ENCODE results near the gene POLDIP3. TPM values are rescaled to one million over a fixed set of nuclear protein-coding genes. Genes with fewer than 3 reads are reported as not detected.

Gene POLDIP3
- total RNA-seq, 2 donors from 2014 or later, result 81.9 to 102 TPM

DNA sequence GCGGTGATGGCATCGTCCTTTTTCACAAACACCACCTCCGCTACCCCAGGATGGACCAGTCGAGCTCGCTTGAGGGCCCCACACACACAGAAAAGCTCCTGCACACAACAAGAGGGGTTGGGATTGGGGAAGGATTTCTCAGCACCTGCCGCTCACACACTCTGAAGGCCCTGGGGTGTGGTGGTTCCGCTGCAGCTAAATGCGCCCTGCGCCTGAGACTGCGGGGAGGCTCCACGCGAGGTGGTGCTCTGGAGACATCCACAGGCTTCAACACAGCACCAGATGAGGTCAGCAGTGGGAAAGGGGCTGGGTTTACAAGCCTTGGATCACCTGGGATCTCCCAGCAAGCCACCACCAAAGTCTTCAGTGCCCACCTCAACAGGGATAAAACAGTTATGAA is 22.7 kb downstream of the POLDIP3 start:
- no peak for DNase-seq
- Histone ChIP-seq H3K4me3 (ENCODE audit: low read length) (no peak overlapping the region), H3K27ac (ENCODE audit: low read depth, low read length) (no peak overlapping the region), H3K9ac (ENCODE audit: extremely low read depth, low read length, poor library complexity, severe bottlenecking) (no peak overlapping the region), H3K4me1 (ENCODE audit: control insufficient read depth, insufficient read depth, low read length) (no peaks in the 10 kb centered on the region), H3K27me3 (ENCODE audit: control insufficient read depth, insufficient read depth, low read length, poor library complexity, severe bottlenecking) (no peaks in the 10 kb centered on the region), H3K9me3 (ENCODE audit: control insufficient read depth, low read length) (no peaks in the 10 kb centered on the region), H3K36me3 (ENCODE audit: control insufficient read depth, insufficient read depth, low read length) (peaks cover 91% of the 10 kb centered on the region)
- no peaks in the 10 kb centered on the region for H3K4me1 Mint-ChIP-seq
- peaks cover 85% of the 10 kb centered on the region for H3K36me3 Mint-ChIP-seq (ENCODE audit: low read depth)
- TF ChIP-seq, protein P1, sequence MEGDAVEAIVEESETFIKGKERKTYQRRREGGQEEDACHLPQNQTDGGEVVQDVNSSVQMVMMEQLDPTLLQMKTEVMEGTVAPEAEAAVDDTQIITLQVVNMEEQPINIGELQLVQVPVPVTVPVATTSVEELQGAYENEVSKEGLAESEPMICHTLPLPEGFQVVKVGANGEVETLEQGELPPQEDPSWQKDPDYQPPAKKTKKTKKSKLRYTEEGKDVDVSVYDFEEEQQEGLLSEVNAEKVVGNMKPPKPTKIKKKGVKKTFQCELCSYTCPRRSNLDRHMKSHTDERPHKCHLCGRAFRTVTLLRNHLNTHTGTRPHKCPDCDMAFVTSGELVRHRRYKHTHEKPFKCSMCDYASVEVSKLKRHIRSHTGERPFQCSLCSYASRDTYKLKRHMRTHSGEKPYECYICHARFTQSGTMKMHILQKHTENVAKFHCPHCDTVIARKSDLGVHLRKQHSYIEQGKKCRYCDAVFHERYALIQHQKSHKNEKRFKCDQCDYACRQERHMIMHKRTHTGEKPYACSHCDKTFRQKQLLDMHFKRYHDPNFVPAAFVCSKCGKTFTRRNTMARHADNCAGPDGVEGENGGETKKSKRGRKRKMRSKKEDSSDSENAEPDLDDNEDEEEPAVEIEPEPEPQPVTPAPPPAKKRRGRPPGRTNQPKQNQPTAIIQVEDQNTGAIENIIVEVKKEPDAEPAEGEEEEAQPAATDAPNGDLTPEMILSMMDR (conservative IDR thresholded peaks at IDR 0.05), result no peak
- H3K27ac Mint-ChIP-seq, result peak overlapping the region; percentile 35
- H3K4me3 Mint-ChIP-seq, result no peak overlapping the region
- no peaks in the 10 kb centered on the region for H3K9me3 Mint-ChIP-seq
- no peaks in the 10 kb centered on the region for H3K27me3 Mint-ChIP-seq (ENCODE audit: insufficient read depth)
- 95% methylated on average over 4 to 12 of the region's 12 CpGs for WGBS, 2 experiments (ENCODE audit: insufficient coverage in 1 of 2, insufficient read length in 1 of 2)

- no peak for DNase-seq
- no peak overlapping the region for H3K27ac ChIP-seq (ENCODE audit: low read depth, low read length)
- WGBS, 2 experiments (ENCODE audit: insufficient coverage in 1 of 2, insufficient read length in 1 of 2), result 92 to 100% methylated on average over 2 to 5 of the region's 5 CpGs
- H3K4me3 ChIP-seq (ENCODE audit: low read length), result no peak overlapping the region
- H3K27me3 ChIP-seq (ENCODE audit: control insufficient read depth, insufficient read depth, low read length, poor library complexity, severe bottlenecking), result no peaks in the 10 kb centered on the region
- peaks cover 89% of the 10 kb centered on the region for H3K36me3 ChIP-seq (ENCODE audit: control insufficient read depth, insufficient read depth, low read length)
- H3K36me3 Mint-ChIP-seq (ENCODE audit: low read depth), result peaks cover 82% of the 10 kb centered on the region
- H3K9me3 Mint-ChIP-seq, result no peaks in the 10 kb centered on the region
- no peaks in the 10 kb centered on the region for H3K9me3 ChIP-seq (ENCODE audit: control insufficient read depth, low read length)
- TF ChIP-seq, protein P1 (conservative IDR thresholded peaks at IDR 0.05), result no peak
- no peak overlapping the region for H3K9ac ChIP-seq (ENCODE audit: extremely low read depth, low read length, poor library complexity, severe bottlenecking)
- H3K27ac Mint-ChIP-seq, result no peak overlapping the region
- H3K4me3 Mint-ChIP-seq, result no peak overlapping the region
- H3K4me1 Mint-ChIP-seq, result no peaks in the 10 kb centered on the region
- no peaks in the 10 kb centered on the region for H3K27me3 Mint-ChIP-seq (ENCODE audit: insufficient read depth)
- no peaks in the 10 kb centered on the region for H3K4me1 ChIP-seq (ENCODE audit: control insufficient read depth, insufficient read depth, low read length)
These were observed 27.0 kb downstream of the POLDIP3 start for GRCh38 chr22:42587588-42588175.

DNA sequence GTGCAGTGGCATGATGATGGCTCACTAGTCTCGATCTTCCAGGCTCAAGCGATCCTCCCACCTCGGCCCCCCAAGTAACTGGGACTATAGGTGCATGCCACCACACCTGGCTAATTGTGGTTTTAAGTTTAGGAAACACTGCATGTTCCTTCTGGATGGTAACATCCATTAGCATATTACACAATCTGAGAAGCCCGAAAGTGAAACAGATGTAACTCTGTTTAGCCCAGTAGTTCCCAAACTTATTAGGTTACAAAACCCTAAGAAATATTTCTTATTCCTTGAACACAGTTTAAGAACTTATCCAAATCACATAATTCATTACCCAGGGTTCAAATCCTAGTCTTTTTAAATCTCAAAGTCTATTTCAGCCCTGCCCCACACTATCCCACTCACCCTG is 28.3 kb downstream of the POLDIP3 start:
- Mint-ChIP-seq H3K4me3 (no peak overlapping the region), H3K36me3 (ENCODE audit: low read depth) (peaks cover 69% of the 10 kb centered on the region), H3K9me3 (no peaks in the 10 kb centered on the region), H3K27ac (no peak overlapping the region), H3K27me3 (ENCODE audit: insufficient read depth) (no peaks in the 10 kb centered on the region), H3K4me1 (peaks cover 6% of the 10 kb centered on the region)
- H3K27me3 ChIP-seq (ENCODE audit: control insufficient read depth, insufficient read depth, low read length, poor library complexity, severe bottlenecking), result no peaks in the 10 kb centered on the region
- no peak for DNase-seq
- no peaks in the 10 kb centered on the region for H3K4me1 ChIP-seq (ENCODE audit: control insufficient read depth, insufficient read depth, low read length)
- TF ChIP-seq, protein P1 (conservative IDR thresholded peaks at IDR 0.05), result no peak
- 97 to 99% methylated on average over 4 of the region's 4 CpGs for WGBS, 2 experiments (ENCODE audit: insufficient coverage in 1 of 2, insufficient read length in 1 of 2)
- H3K9ac ChIP-seq (ENCODE audit: extremely low read depth, low read length, poor library complexity, severe bottlenecking), result no peak overlapping the region
- H3K4me3 ChIP-seq (ENCODE audit: low read length), result no peak overlapping the region
- H3K27ac ChIP-seq (ENCODE audit: low read depth, low read length), result no peak overlapping the region
- no peaks in the 10 kb centered on the region for H3K9me3 ChIP-seq (ENCODE audit: control insufficient read depth, low read length)
- peaks cover 76% of the 10 kb centered on the region for H3K36me3 ChIP-seq (ENCODE audit: control insufficient read depth, insufficient read depth, low read length)
